Activated gamma-delta T cell treated with Interleukin-2 at 50 U/mL for 16 hours (primary cell): ENCODE measurements around the gene TEDC2.
A peak's percentile ranks its signal among the peaks of the same experiment; 100 is the strongest.

ENCODE experiments used
- DNase-seq: peaks from one replicate; pipeline ENCODE4 v3.0.0-alpha.2; 2020

TEDC2 gene

DNA sequence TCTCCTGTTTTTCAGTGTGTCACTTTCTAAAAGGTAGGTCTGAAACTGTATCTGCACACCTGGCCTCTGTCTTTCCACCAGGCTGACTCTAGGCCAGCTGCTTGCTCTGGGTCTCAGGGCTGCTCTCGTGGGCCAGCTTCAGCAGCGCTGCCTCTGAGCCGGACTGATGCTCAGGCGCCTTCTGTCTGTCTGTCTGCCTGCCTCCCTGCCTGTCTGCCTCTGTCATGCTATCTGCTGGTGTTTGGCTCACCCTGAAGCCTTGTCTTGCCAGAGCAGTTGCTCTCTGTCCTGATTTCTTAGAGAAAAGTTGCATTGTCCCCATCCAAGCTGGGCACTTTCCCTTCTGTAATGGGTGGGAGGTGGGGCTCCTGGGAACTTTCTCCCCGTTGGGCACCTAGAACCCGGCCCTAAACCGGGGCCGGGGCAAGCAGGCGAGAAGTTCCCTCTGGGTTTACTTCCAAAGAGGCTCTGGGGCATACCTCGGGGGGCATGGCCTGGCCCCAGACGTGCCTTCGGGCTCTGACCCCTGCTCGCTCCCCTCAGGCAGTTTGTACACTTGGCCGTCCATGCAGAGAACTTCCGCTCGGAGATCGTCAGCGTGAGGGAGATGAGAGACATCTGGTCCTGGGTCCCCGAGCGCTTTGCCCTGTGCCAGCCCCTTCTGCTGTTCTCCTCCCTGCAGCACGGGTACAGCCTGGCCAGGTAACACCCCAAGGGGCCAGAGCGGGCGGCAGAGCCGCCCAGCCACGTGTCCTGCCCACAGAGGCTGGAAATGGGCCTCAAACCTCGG, 38.0 kb downstream of the TEDC2 start:
- DNase-seq, result no peak

DNA sequence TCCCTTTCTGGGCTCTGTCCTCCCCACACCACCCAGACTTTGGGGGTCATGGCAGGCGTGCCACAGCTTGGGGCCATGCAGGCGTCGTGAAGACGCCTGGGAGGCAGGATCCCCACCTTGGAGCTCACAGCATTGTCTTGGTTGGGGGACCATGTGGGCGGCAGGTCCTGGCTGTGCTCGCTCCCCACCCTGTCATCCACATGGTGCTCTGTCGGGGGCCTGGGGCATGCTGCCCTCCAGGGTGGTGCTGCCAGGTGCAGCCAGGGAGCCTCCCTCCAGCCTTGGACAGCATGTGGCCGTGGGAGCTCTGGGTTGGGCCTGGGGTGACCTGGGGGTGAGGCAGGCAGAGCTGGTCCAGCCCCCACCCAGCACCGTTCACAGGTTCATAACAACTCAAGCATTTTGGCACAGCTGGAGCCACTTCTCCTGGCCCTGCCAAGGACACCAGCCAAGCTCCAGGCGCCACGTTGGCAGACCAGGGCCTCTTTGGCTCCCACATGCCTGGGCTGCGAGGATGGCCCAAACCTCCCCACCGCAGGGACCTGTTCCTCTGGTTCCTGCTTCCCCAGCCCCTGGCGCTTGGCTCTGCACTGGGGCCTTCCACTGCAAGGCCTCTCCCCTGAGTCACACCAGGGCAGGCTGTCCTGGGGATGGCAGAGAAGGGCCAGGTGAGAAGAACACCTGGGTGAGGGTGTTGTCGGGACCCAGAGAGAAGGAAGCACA, 38.8 kb downstream of the TEDC2 start:
- DNase-seq, result no peak

DNA sequence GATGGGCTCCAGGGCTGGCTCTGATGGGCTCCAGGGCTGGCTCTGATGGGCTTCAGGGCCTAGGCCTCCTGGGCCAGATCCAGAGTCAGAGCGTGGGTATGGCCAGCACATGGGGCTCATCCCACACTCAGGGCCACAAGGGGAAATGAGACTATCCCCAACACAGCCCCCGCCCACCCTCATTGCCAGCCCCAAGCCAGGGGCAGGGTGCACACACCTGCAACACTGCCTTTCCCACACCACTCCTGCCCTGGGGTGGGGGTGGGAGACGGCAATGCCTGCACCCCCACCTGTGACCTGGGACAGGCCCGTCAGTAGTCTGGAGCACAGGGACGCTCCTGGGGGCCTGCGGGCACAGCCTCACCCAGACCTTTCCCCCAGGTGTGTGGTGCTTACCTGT, 39.5 kb downstream of the TEDC2 start:
- no peak for DNase-seq

DNA sequence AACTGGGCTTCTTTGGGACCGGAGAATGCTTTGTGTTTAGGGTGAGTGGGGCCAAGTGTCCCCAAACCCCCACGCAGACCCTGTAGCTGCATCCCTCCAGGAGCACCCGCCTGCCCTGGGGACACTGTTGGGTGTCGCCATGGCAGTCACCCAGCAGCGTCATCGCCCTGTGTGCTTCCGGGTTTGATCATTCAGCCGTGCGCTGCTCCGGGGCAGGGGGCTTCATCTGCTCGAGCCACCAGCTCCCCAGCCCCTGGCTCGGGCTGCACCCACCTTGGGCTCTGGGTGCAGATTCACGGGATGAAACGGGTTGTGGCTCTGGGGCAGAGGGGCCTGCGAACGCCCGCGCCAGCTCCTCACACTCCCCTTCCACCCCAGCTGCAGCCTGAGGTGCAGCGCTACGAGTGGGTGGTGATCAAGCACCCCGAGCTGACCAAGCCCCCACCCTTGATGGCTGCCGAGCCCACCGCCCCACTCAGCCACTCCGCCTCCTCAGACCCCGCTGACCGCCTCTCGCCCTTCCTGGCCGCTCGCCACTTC, 40.1 kb downstream of the TEDC2 start:
- DNase-seq, result no peak

DNA sequence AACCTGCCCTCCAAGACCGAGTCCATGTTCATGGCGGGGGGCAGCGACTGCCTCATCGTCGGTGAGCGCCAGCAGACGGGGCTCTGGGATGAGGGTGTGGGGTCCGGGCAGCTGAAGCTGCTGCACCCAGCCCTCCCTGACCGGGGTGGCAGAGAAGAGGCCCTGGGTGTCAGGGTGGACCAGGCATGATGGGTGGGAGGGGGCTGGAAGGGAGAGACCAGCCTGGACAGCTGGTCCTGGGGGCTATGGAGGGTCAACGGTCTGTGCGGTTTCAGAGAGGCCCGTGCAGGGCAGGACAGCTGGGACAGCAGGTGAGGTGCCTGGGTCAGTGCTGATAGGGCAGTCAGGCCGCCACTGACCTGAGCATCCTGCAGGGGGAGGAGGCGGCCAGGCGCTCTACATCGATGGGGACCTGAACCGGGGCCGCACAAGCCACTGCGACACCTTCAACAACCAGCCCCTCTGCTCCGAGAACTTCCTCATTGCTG, 40.6 kb downstream of the TEDC2 start:
- DNase-seq, result no peak

DNA sequence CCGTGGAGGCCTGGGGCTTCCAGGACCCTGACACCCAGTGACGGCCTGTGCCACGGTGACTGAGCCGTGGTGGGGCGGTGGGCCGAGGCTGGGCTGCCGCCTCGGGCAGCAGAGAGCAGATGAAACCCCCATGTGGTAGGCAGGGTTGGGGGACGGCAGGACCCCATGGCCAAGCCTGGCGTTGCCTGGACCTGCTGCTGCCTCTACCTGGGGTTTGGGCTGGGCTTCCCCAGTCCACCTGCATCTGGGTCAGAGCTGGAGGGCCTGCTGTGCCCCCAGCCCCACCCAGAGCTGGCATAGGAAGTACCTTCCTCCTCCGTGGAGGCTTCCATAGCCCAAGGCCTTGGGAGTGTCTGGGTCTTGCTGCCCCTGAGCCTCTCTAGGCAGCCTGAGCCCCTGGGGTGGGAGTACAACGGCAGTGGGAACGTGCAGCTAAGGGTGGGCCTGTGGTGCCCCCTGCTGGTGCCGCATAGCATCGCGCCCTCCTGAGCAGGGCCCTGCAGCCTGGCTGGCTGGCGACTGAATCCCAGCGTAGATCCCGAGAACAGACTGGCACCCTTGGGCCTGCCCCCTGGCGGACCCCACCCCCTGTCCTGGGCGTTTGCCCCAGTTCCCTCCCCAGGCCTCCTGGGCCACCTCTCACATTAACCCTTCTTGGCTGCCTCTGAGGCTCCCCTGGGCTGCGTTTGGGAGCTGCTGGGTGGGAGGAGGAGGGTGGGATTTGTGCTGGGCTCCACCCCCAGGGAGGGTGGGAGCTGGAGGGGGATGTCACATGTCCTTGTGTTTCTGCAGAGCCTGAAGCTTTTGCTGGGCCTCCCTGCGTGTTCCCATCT, 41.2 kb downstream of the TEDC2 start:
- DNase-seq, result peak; percentile 82

DNA sequence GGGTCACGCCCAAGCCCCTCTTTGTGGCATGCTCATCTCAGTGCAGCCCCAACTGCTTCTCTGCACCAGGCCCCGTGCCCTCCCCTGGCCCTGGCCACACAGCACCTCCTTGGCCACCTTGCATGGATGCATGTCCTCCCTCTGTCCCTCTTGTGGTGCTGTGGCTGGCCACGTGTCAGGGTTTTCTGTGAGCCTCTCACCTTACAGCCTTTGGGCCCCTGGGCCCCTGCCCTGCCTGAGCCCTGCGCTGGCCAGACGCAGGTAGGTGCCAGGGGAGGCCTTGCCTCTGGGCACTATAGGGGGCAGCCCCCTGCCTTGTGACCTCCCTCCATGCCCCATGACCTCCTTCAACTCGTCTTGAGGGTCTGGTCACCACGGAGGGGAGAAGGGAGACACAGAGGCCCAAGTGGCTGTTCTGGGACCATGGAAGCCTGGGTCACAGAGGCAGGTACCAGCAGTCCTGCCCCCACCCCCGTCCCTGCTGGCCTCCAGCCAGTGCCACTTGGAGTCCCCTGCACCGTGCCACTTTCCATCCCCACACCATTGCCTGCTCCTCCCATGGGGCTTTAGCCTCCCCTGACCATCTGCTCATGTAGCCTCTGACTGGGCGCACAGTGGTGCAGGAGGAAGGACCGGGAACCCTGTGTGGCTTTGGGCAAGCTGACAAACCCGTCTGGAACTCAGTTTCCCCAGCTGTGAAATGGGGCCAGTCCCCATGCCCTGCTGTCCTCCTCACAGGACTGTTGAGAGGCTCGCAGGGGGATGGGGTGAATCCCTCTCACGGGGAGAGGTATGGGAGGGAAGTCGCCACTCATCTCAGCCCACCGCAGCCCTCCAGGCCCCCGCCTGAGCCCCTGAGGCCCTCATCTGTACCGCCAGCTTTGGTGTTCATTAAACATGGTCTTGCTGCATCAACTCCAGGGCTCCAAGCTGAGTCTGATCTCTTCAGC, 42.3 kb downstream of the TEDC2 start:
- DNase-seq, result no peak

DNA sequence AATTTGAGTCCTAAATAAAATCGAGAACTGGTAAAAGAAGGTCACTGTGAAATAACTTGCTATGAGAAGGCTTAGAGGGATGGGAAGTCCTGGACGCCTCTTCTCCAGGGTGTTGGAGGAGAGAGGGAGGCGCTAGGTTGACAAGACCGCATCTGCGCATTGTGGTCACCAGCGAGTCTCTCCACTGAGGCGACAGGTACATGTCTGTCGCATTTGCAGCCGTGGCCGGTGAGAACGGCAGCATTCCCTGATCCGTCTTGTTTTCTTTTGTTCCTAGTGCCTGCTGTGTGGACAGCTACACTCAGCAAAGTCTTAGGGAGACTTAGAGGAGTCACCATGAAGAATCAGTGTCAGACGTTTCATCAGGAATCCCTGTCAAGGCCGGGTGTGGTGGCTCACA, 45.8 kb downstream of the TEDC2 start:
- DNase-seq, result no peak

DNA sequence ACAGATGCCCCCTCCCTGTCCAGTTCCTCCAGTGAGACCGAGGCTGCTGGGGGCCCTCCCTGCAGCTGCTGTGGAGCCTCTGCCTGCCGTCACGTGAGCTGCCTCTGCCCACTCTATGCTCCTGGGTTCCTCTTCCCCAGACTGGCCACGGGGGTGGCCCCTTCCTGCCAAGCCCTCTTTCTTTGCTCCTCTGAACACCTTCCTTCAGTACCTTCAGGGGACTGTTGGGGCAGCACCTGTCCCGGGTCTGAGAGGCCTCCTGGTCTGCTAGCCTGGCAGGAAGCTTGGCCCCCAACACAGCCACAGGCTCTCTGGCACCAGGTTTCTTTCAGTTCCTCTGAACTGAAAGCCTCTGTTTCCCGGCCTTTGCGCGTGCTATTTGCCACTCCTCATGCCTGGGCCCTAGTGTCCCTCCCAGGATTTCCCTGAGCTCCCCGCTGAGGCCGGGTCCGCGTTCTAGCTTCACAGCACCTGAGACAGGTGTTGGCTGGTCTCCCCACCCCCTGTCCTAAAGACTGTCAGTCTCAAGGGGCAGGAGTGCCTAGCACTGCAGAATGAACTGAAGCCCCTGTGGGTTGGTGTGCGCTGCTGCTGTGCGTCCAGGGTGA, 47.2 kb downstream of the TEDC2 start:
- DNase-seq, result no peak

DNA sequence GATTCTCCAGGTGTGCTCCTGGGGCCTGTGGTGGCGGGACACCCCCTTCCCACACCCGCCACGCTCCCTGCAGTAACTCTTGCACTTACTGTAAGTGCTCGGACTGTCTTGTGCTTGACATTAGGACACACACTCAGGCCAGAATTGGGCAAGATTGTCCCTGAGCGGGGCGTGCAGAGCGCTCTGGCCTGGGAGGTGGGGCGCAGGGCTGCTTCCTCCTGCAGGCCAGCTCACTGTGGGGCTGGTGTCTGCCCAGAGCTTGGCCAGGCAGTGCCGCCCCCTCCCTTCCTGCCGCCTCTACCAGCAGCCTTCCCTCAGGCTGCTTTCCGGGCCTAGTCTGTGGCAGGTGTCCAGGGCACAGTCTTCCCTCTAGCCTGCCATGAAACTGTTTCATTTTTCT, 47.8 kb downstream of the TEDC2 start:
- no peak for DNase-seq

DNA sequence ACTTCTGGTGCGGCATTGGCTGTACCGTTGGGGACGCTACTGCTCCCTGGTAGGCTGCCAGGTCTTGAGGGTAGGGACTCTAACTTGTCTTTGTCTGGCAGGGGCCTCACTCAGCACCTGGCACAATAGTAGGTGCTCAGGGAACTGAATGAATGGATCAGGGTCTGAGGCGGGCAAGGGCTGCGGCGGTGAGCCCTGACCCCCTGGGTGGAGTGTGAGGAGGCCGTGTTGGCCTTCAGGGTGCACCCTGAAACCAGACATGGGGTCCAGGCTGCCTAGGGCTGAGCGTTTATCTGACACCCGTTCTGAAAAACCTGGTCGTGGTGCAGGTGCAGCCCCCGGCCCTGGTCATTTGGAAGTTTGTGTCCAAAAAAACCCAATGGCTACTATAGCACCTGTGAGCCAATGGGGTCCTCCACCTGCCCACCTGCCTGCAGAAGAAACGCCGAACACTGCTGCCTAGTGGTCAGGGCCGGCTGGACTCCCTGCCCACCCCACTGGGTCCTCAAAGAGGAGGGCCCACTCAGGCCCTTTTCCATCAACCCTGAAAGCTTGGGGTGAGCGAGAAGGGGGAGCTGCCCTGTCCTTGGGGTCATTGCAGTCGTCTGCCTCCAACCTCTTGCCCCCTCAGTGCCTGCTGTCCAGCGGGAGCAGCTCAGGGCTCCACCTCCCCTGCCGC, 49.0 kb downstream of the TEDC2 start:
- DNase-seq, result no peak

DNA sequence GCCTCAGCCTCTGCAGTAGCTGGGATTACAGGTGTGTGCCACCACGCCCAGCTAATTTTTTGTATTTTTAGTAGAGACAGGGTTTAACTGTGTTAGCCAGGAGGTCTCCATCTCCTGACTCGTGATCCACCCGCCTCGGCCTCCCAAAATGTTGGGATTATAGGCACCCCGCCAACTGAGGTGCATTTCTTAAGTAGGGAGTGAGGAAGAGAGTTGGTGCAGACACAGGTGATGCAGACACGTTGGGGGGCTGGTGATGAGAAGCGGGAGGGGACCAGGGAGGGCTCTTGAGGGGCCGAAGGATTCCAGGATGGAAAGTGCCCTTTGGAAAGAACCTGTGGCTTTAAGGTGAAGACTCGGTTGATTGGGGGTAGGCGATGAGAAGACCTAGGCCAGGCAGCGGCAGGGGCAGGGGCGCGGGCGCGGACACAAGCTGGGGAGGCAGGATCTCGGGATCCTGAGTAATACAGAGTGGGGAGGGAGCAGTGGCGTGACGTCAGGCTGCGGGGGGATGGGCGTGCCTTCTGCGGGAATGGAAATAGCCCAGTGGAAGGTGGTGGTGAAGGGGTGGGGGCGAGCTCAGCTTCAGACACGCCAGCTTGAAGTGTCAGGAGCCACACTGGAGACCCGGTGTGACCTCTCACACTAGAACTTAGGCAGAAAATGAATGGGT, 51.4 kb downstream of the TEDC2 start:
- no peak for DNase-seq

DNA sequence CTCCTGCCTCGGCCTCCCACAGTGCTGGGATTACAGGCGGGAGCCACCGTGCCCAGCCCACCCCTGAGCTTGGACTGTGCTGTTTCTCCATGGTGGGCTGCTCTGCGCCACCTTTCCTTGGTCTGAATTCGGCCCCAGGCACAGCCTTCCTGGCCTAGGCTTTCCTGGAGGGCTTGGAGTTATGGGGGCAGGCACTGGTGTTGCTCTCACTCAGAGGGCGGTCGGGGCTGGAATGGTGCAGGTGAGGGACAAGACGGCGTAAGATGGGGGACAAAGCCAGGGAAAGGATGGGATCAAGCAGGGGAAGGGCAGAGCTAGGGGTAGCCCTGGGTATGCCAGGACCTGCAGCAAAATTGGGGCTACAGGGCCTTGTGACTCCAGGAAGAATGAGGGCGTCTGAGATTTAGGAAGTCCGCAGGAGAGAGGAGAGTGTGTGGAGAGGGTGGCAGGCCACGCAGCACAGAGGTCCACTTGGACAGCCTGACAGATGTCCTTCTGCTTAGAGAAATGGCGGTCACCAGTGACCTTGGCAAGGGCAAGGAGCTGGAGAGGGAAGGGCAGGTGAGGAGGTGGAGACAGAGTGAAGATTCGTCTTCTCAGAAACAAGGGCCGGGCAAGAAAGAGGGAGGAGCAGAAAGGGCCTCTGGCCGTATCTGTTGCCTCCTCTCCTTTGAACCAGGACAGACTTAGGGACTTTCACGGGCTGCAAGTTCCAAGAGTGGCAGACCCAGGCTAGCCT, 52.3 kb downstream of the TEDC2 start:
- no peak for DNase-seq

DNA sequence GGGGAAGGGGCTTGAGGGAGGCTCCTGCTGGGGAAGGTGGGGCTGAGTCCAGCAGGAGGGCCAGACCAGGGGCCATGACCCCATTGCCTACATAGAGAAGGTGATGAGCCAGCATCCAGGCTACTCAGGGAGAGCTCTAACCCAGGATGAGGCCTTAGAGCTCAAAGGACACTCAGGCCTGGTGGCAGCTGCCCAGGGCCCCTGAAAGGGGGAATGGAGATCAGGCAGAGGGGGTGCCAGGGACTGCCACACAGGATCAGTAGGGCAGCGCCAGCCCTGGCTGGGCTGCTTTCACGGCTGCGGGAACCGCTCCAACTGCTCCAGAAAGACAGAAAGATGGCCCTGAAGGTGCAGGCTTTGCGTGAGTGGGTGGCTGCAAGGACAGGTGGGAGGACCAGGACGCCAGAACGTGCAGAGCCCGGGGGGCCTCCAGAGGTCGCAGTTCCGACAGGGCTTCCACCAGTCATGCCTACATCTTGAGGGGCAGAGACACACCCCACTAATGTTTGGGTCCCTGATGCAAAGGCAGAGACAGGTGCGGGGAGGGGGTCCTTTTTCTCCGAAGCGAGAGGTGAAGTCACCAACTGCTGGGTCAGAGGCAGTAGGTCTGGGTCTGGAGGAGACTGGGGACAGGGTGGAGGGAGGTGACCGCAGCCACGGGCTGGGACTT, 53.0 kb downstream of the TEDC2 start:
- peak; percentile 45 for DNase-seq

DNA sequence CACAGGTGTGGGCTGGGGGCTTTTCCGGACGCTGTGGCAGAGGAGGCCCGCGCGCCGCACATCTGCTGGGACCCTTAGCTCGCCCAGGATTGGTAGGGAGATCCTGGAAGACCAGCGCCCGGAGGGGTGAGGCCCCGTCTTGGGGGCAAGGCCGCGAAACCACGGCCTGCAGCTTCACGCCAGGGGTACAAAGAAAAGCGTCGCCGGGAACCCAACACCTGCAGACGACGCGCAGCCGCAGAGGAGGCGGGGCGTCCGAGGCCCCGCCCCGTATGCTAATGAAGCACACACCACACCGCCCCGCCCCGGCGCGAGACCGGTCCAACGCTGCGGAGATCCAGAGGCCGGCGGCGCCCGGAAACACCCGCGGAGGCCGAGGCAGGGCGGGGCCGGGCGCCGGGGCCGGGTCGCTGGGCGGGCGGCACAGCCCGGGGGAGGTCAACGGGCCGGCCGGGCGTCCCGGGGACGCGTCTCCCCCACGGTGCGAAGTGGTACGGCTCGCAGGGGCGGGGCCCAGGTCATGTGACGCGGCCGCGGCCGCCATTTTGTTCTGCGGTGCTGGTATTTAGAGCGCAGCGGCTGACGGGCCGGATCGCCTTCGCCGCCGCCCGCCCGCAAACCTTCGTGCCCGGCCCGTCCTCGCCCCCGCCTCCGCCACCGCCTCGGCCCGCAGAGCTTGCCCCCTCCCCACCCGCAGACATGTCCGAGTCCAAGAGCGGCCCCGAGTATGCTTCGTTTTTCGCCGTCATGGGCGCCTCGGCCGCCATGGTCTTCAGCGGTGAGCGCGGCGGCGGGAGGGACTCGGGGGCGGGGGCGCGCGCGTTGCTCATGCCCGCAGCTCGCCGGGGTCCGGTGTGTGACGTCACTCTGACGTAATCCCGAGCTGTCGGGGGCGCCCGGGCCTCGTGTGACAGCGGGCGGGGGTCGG, 53.8 kb downstream of the TEDC2 start, which contains the start of gene ATP6V0C:
ATP6V0C (plus strand) TSS at position 548 of the 928 bp plus-strand sequence; CDS start at position 700, 152 bp downstream.
- DNase-seq, result peak; percentile 92
